Transverse colon (tissue), 3 donors: ENCODE data around the gene SLC7A6OS.

Source experiments
- POLR2A ChIP-seq: fragments of 450-650 bp; IDR thresholded peaks from one replicate; pipeline ENCODE4 v1.6.1; 2016; ENCODE audit warnings: antibody characterized with exemption, mild to moderate bottlenecking, moderate library complexity
- TF ChIP-seq, protein P1 (sequence below), 5 experiments: fragments of 200-600 bp in 3 of 5; fragments of 450-650 bp in 2 of 5; sonication (generic) in 3 of 5; IDR thresholded peaks; 1 replicate in 2 of 5; 2 replicates in 3 of 5; pipeline ENCODE4 v1.5.1; 2016 to 2017; ENCODE audit warnings: antibody characterized with exemption in 5 of 5, inconsistent platforms in 3 of 5, mild to moderate bottlenecking in 2 of 5, moderate library complexity in 1 of 5

DNA sequence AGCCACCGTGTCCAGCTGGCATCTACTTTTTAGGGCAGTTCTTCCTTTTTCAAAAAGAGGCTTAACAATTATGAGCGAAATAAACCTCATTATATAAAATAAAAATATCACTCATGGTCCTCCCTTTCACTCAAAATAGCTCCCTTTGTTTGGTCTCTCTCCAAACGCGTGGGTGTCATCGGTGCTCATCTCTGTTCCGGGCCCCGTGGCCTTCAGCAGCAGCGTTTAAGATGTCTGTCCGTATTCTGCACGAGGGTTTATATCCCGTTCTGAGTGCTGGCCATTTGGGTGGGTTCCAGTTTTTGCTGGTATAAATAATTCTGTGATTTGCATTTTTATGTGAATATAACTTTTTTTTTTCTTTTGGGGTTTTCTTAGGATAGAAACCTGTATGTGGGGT is 33.5 kb upstream of the SLC7A6OS start:
- TF ChIP-seq, protein P1, sequence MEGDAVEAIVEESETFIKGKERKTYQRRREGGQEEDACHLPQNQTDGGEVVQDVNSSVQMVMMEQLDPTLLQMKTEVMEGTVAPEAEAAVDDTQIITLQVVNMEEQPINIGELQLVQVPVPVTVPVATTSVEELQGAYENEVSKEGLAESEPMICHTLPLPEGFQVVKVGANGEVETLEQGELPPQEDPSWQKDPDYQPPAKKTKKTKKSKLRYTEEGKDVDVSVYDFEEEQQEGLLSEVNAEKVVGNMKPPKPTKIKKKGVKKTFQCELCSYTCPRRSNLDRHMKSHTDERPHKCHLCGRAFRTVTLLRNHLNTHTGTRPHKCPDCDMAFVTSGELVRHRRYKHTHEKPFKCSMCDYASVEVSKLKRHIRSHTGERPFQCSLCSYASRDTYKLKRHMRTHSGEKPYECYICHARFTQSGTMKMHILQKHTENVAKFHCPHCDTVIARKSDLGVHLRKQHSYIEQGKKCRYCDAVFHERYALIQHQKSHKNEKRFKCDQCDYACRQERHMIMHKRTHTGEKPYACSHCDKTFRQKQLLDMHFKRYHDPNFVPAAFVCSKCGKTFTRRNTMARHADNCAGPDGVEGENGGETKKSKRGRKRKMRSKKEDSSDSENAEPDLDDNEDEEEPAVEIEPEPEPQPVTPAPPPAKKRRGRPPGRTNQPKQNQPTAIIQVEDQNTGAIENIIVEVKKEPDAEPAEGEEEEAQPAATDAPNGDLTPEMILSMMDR (IDR thresholded peaks at IDR 0.05), result no peak
- TF ChIP-seq POLR2A, result no peak
